HepG2 (cell line): ENCODE results near the gene PRRG3. TPM values are rescaled to one million over a fixed set of nuclear protein-coding genes. Genes with fewer than 3 reads are reported as not detected.

ENCODE experiments used
- ATAC-seq: fragments of 200-7000 bp; cut with Tn5 transposase; 3 replicates; pipeline ENCODE4 v1.9.1; 2020; ENCODE audit warnings: mild to moderate bottlenecking, moderate library complexity
- BruUV-seq: library from RNA; stranded (reverse); fragments of 400-500 nt; replicated peaks from 2 replicates; lab custom pipeline; 2021; lab: Mats Ljungman, UMichigan
- CTCF ChIA-PET: fragments of 300-600 bp; formaldehyde crosslinking; extraction: SDS; loops from one replicate; lab custom pipeline; 2021; ENCODE audit warnings: low total read pairs, inconsistent platforms, low intra/inter-chr PET ratio; lab: Yijun Ruan, JAX
- POLR2A ChIA-PET: fragments of 350-600 bp; sonication (Branson Sonifier 250); formaldehyde crosslinking; loops from one replicate; lab custom pipeline; 2020; ENCODE audit warnings: antibody characterized with exemption, inconsistent platforms; lab: Yijun Ruan, JAX
- DNase-seq: peaks from one replicate; pipeline ENCODE4 v3.0.0-alpha.2; 2015; ENCODE audit warnings: low spot score
- FAIRE-seq: peaks from 3 replicates; lab custom pipeline; 2011; peaks lifted over from hg19 to GRCh38; lab: Jason Lieb, UNC
- H2AFZ ChIP-seq: one replicate; pipeline ENCODE4 v1.6.1; 2011; ENCODE audit warnings: low read length, inconsistent platforms
- H3K27ac ChIP-seq: fragments of 300-600 bp; 3 replicates; pipeline ENCODE4 v1.8.0; 2011; ENCODE audit warnings: mixed run types, mild to moderate bottlenecking, mixed read lengths, low read length, inconsistent platforms; ENCODE audit not compliant: insufficient read depth; ENCODE audit errors: extremely low read length
- H3K27me3 ChIP-seq, 2 experiments: fragments of 200-600 bp in 1 of 2; 2 replicates in 1 of 2; 3 replicates in 1 of 2; pipeline versions ENCODE4 v1.6.0 to v1.8.0; 2011; ENCODE audit warnings: low read length in 2 of 2, mild to moderate bottlenecking in 2 of 2, moderate library complexity in 2 of 2, inconsistent platforms in 1 of 2; ENCODE audit not compliant: insufficient read depth in 2 of 2, control insufficient read depth in 1 of 2
- H3K36me3 ChIP-seq, 2 experiments: fragments of 200-600 bp in 1 of 2; replicated peaks in 1 of 2; 2 replicates in 1 of 2; 3 replicates in 1 of 2; pipeline versions ENCODE4 v1.5.1 to v1.8.0; 2011; ENCODE audit warnings: low read length in 2 of 2, inconsistent platforms in 1 of 2; ENCODE audit not compliant: insufficient read depth in 2 of 2, control insufficient read depth in 1 of 2
- H3K4me1 ChIP-seq: 2 replicates; pipeline ENCODE4 v1.5.1; 2012; ENCODE audit warnings: low read length, inconsistent platforms; ENCODE audit not compliant: insufficient read depth
- H3K4me2 ChIP-seq: 2 replicates; pipeline ENCODE4 v1.6.0; 2011; ENCODE audit warnings: low read depth, low read length, inconsistent platforms
- H3K4me3 ChIP-seq, 3 experiments: fragments of 200-600 bp in 1 of 3; sonication (generic), shearing (Covaris generic) in 1 of 3; replicated peaks in 1 of 3; 2 replicates each; pipeline ENCODE4 v1.5.1; 2011 to 2016; ENCODE audit warnings: low read length in 3 of 3, inconsistent platforms in 2 of 3, low read depth in 2 of 3, mild to moderate bottlenecking in 2 of 3, control low read depth in 1 of 3, mixed read lengths in 1 of 3; ENCODE audit not compliant: insufficient read depth in 1 of 3
- H3K79me2 ChIP-seq: one replicate; pipeline ENCODE4 v1.6.1; 2011; ENCODE audit warnings: low read length, inconsistent platforms; ENCODE audit not compliant: insufficient read depth
- H3K9ac ChIP-seq: 2 replicates; pipeline ENCODE4 v1.6.0; 2011; ENCODE audit warnings: mild to moderate bottlenecking, low read depth, low read length, inconsistent platforms; ENCODE audit not compliant: insufficient read depth
- H3K9me3 ChIP-seq: 2 replicates; pipeline ENCODE4 v1.5.1; 2012; ENCODE audit warnings: mild to moderate bottlenecking, low read length
- H4K20me1 ChIP-seq: 2 replicates; pipeline ENCODE4 v1.6.0; 2011; ENCODE audit warnings: inconsistent platforms, mild to moderate bottlenecking, low read length, moderate library complexity; ENCODE audit not compliant: insufficient read depth
- ASH2L ChIP-seq: fragments of 300-600, 200-600 bp; sonication (generic); IDR thresholded peaks from 2 replicates; pipeline ENCODE4 v1.7.0; 2017; ENCODE audit warnings: low read depth, mild to moderate bottlenecking, moderate library complexity, mixed read lengths, low read length; ENCODE audit not compliant: insufficient read length
- CBX5 ChIP-seq: sonication (generic); formaldehyde crosslinking; IDR thresholded peaks from 2 replicates; pipeline ENCODE4 v1.4.0; 2020; ENCODE audit warnings: missing genetic modification reagents, borderline replicate concordance
- DNMT3B ChIP-seq: conservative IDR thresholded peaks from 2 replicates; pipeline ENCODE4 v1.6.1; 2016; ENCODE audit warnings: missing biosample characterization, control low read depth
- HMGXB3 ChIP-seq: sonication (generic); formaldehyde crosslinking; IDR thresholded peaks from 2 replicates; pipeline ENCODE4 v1.4.0; 2020; ENCODE audit warnings: missing genetic modification reagents, borderline replicate concordance
- SAP130 ChIP-seq: IDR thresholded peaks from 2 replicates; pipeline ENCODE4 v1.6.1; 2016; ENCODE audit warnings: low read depth
- SRY ChIP-seq: sonication (generic); formaldehyde crosslinking; IDR thresholded peaks from 2 replicates; pipeline ENCODE4 v1.8.0; 2022; ENCODE audit warnings: mild to moderate bottlenecking, missing genetic modification reagents
- ZBTB38 ChIP-seq: sonication (generic); formaldehyde crosslinking; IDR thresholded peaks from 2 replicates; pipeline ENCODE4 v1.5.1; 2020; ENCODE audit warnings: mild to moderate bottlenecking, missing genetic modification reagents
- ZBTB7A ChIP-seq: sonication (generic); formaldehyde crosslinking; IDR thresholded peaks from 2 replicates; pipeline ENCODE4 v1.8.0; 2022; ENCODE audit warnings: mild to moderate bottlenecking, missing genetic modification reagents
- ZFP37 ChIP-seq: sonication (generic); formaldehyde crosslinking; IDR thresholded peaks from 2 replicates; pipeline ENCODE4 v1.4.0; 2020; ENCODE audit warnings: missing genetic modification reagents, borderline replicate concordance
- ZNF296 ChIP-seq: sonication (generic); formaldehyde crosslinking; conservative IDR thresholded peaks from 2 replicates; pipeline ENCODE4 v1.5.0; 2020; ENCODE audit warnings: mild to moderate bottlenecking, missing genetic modification reagents
- ZNF546 ChIP-seq: sonication (generic); formaldehyde crosslinking; conservative IDR thresholded peaks from 2 replicates; pipeline ENCODE4 v1.8.1; 2023; ENCODE audit warnings: mild to moderate bottlenecking, missing genetic modification reagents
- ZNF772 ChIP-seq: sonication (generic); formaldehyde crosslinking; IDR thresholded peaks from 2 replicates; pipeline ENCODE4 v1.5.0; 2020; ENCODE audit warnings: mild to moderate bottlenecking, missing genetic modification reagents
- WGBS: methylation state at CpG from one replicate; pipeline ENCODE4 v1.1.6; 2017; ENCODE audit warnings: low lambda C conversion rate; 5-methylcytosine and 5-hydroxymethylcytosine counted together
- in situ Hi-C: cut with HindIII; loops from 2 replicates; pipeline ENCODE4 v1.10.0; 2017; ENCODE audit warnings: low pct_unique_long_range_greater_than_20kb; ENCODE audit not compliant: extremely low pct_ligation_motif_present
- intact Hi-C: fragments of 100-400 bp; cut with micrococcal nuclease; formaldehyde crosslinking; loops from one replicate; pipeline ENCODE4 v1.10.0; 2022; ENCODE audit not compliant: unreplicated experiment
- polyA plus RNA-seq, 8 experiments: library from polyadenylated mRNA; depleted of rRNA in 3 of 8; stranded (reverse) in 7 of 8; unstranded in 1 of 8; fragments of >200 nt; fragmentation: Illumina TruSeq in 4 of 8; extraction: Trizol in 4 of 8; gene quantifications; 2 replicates each; pipeline versions ENCODE4 v1.2.1 to v1.2.3, GENCODE V29; 2011 to 2016; ENCODE audit warnings: low read depth in 4 of 8, missing spikeins in 1 of 8, mixed read lengths in 1 of 8; ENCODE audit not compliant: insufficient read depth in 1 of 8
- total RNA-seq, 5 experiments: library from RNA; depleted of rRNA; stranded (reverse); fragments of >200 nt; fragmentation: Illumina TruSeq; extraction: Trizol; gene quantifications; 2 replicates each; pipeline ENCODE4 v1.2.3, GENCODE V29; 2016; ENCODE audit warnings: low read depth in 1 of 5
- TF ChIP-seq, protein P1 (sequence below): sonication (generic); formaldehyde crosslinking; IDR thresholded peaks from 2 replicates; pipeline ENCODE4 v1.8.1; 2023; ENCODE audit warnings: missing genetic modification reagents, mild to moderate bottlenecking, borderline replicate concordance

PRRG3 gene
- total and polyA plus RNA-seq, 2 of the 13 experiments (the other 11 are each of a cell fraction or from before 2014, with no cell fraction given), result not detected

- ATAC-seq, result no peak
- no peaks in the 10 kb centered on the region for H4K20me1 ChIP-seq
- H3K79me2 ChIP-seq, result no peaks in the 10 kb centered on the region
- CTCF ChIA-PET, result no interaction called here
- no peaks in the 10 kb centered on the region for H3K4me1 ChIP-seq
- H3K9ac ChIP-seq, result no peak overlapping the region
- no peaks in the 10 kb centered on the region for H3K36me3 ChIP-seq
- intact Hi-C loops (no loop called here), in situ Hi-C loops (loop anchor here (25.0 kb wide), 1 partner anchor 1088 kb away; no protein-coding TSS in a partner anchor)
- POLR2A ChIA-PET, result no interaction called here
- FAIRE-seq, result no peak
- H3K27me3 ChIP-seq, result no peaks in the 10 kb centered on the region
- H2AFZ ChIP-seq, result no peak overlapping the region
- no peaks in the 10 kb centered on the region for H3K9me3 ChIP-seq
- 0% methylated on average over 1 of the region's 7 CpGs for WGBS
- no peak overlapping the region for H3K4me2 ChIP-seq
- BruUV-seq, result no TSS peak
- H3K4me3 ChIP-seq, result no peak overlapping the region
- no peak for DNase-seq
- no peak for TF ChIP-seq ZBTB38 (CRISPR knock-in tag)
- TF ChIP-seq ASH2L, result no peak
- no peak for TF ChIP-seq ZNF546 (CRISPR knock-in tag)
- TF ChIP-seq SRY (CRISPR knock-in tag), result no peak
- no peak for TF ChIP-seq HMGXB3
- no peak for TF ChIP-seq ZFP37
- TF ChIP-seq ZNF772 (CRISPR knock-in tag), result no peak
- no peak for TF ChIP-seq ZBTB7A (CRISPR knock-in tag)
- no peak for TF ChIP-seq CBX5 (CRISPR knock-in tag)
- TF ChIP-seq DNMT3B (CRISPR knock-in tag), result no peak
- TF ChIP-seq ZNF296, result no peak
- TF ChIP-seq SAP130 (CRISPR knock-in tag), result no peak
- TF ChIP-seq, protein P1, sequence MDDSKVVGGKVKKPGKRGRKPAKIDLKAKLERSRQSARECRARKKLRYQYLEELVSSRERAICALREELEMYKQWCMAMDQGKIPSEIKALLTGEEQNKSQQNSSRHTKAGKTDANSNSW (CRISPR knock-in tag), result no peak
- H3K27ac ChIP-seq, result no peak overlapping the region
Observed at GRCh38 chrX:151724563-151725337, 29.5 kb downstream of the PRRG3 start.
